GM12865 (cell line): ENCODE data around the gene SYNM.
A peak's percentile ranks its signal among the peaks of the same experiment; 100 is the strongest.

Source experiments
- DNase-seq: peaks from one replicate; pipeline ENCODE4 v3.0.0; 2010; ENCODE audit warnings: low read depth
- H3K4me3 ChIP-seq: 2 replicates; pipeline ENCODE4 v1.5.1; 2011; ENCODE audit warnings: mild to moderate bottlenecking, low read depth, low read length, control low read depth
- CTCF ChIP-seq: IDR thresholded peaks from 2 replicates; pipeline ENCODE4 v1.5.1; 2011; ENCODE audit warnings: low read length, control low read depth, low read depth, inconsistent platforms; ENCODE audit not compliant: insufficient read depth; ENCODE audit errors: missing control alignments

Gene SYNM

DNA sequence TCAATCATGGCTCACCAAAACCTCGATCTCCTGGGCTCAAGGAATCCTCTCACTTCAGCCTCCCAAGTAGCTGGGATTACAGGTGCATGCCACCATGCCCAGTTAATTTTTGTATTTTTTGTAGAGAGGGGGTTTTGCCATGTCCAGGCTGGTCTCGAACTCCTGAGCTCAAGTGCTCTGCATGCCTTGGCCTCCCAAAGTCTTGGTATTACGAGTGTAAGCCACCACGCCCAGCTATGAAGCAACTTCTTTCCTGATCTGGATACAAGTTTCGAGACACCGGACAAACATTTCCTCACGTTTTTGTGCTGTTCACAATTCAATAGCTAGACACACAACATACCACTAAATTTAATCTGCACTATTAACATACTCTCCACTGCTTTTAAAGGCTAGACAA is 3.4 kb upstream of the SYNM start:
- no peak overlapping the region for H3K4me3 ChIP-seq
- TF ChIP-seq CTCF, result no peak
- DNase-seq, result no peak

- no peak overlapping the region for H3K4me3 ChIP-seq
- TF ChIP-seq CTCF, result no peak
- DNase-seq, result no peak
Observed at GRCh38 chr15:99102332-99103235, 2.3 kb upstream of the SYNM start.

DNA sequence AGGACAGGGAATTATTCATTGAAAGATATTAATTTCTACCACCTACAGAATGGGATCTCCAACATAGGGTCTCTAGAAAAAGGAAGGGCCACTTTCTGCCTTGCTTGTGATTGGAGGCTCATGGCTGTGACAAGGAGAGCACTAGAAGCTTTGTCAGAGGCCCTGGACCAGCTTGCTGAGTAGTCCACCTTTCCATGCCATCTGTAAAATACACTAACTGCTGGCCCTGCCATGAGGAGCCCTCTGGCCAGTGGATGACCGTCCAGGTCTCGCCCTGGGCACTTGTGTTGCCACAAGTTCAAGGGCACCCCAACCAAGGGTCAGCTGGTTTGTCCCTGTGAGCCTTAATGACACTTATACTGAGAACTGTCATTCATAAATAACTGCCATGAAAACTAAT is 1.6 kb upstream of the SYNM start:
- no peak for TF ChIP-seq CTCF
- DNase-seq, result no peak
- H3K4me3 ChIP-seq, result no peak overlapping the region

DNA sequence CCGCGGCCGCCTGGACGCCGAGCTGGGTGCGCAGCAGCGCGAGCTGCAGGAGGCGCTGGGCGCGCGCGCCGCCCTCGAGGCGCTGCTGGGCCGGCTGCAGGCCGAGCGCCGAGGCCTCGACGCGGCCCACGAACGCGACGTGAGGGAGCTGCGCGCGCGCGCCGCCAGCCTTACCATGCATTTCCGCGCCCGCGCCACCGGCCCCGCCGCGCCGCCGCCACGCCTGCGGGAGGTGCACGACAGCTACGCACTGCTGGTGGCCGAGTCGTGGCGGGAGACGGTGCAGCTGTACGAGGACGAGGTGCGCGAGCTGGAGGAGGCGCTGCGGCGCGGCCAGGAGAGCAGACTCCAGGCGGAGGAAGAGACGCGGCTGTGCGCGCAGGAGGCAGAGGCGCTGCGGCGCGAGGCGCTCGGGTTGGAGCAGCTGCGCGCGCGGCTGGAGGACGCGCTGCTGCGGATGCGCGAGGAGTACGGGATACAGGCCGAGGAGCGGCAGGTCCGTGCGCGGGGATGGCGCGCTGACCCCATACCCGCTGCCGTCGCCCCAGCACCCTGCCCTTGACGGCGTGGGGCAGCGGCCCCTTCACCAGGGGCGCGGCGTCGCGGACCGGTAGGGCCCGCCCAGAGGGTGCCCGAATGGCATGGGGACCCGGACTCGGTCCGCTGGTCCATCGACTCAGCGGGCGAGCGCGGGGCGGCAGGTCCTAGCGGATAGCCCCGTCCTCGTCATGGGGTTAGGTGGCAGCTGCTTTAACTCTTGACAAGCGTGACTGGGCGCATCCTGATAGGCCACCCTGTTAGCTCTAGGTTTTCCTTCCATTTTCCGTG is 848 bp downstream of the SYNM start:
- DNase-seq, result peak; percentile 67

GRCh38 chr15:99106417-99107220 is 1.7 kb downstream of the SYNM start:
- TF ChIP-seq CTCF, result no peak

More for the DNA sequence above, 848 bp downstream of the SYNM start:
- peak; percentile 5 for TF ChIP-seq CTCF
- peak overlapping the region; percentile 70; the same call in 1 of the 2 replicates for H3K4me3 ChIP-seq

DNA sequence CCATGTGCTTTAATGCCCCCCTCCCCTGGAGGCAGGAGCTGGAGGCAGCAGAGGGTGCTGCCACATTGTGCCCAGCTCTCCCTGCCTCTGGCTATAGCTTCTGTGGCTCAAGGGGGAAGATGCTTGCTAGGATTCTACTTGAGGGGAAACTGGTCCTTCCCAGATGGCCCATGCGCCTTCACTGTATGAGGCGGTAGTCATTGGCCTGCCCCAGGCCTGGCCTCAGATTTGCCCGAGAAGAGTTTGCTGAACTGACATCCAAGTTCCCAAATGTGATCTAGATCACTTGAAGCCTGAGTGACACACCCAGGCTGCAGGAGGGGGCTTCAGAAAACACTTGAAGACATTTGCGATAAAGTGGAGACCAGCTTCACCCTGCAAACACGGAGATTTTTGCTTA is 4.1 kb downstream of the SYNM start:
- TF ChIP-seq CTCF, result no peak
- no peak for DNase-seq
- H3K4me3 ChIP-seq, result no peak overlapping the region

More at GRCh38 chr15:99106417-99107220, 1.7 kb downstream of the SYNM start:
- H3K4me3 ChIP-seq, result no peak overlapping the region
- no peak for DNase-seq
